Measurements from ENCODE around the gene KLHL24.

DNA sequence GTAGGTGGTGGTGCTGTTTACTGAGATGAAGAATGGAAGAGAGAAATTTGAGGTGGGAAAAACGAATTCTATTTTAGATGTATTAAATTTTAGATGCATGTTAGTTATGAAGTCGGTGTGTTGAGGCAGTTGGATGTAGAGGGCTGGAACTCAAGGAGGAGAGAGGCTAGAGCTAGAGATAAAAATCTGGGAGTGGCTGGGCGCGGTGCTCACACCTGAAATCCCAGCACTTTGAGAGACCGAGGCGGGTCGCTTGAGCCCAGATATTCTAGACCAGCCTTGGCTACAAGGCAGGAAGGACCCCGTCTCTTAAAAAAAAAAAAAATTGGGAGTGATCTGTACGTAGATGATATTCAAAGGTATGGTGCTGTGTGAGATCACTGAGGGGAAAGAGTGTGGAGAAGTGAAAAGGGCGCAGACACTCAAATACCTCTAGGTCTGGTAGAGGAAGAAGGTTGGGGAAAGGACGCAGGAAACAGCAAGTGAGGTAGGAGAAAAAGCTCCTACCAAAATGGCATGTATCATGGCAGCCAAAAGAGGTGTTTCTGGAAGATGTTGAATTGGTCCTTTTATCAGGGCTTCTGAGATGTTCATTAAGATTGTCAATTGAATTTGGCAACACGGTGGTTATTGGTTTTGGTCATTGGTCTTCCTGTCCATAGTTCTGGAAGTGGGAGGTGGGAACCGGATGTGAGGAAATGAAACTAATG lies 64.0 kb downstream of the KLHL24 start:
- TF ChIP-seq, protein P1, sequence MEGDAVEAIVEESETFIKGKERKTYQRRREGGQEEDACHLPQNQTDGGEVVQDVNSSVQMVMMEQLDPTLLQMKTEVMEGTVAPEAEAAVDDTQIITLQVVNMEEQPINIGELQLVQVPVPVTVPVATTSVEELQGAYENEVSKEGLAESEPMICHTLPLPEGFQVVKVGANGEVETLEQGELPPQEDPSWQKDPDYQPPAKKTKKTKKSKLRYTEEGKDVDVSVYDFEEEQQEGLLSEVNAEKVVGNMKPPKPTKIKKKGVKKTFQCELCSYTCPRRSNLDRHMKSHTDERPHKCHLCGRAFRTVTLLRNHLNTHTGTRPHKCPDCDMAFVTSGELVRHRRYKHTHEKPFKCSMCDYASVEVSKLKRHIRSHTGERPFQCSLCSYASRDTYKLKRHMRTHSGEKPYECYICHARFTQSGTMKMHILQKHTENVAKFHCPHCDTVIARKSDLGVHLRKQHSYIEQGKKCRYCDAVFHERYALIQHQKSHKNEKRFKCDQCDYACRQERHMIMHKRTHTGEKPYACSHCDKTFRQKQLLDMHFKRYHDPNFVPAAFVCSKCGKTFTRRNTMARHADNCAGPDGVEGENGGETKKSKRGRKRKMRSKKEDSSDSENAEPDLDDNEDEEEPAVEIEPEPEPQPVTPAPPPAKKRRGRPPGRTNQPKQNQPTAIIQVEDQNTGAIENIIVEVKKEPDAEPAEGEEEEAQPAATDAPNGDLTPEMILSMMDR (IDR thresholded peaks at IDR 0.05), result no peak
- TF ChIP-seq POLR2A (IDR thresholded peaks at IDR 0.05), result no peak

All from esophagus squamous epithelium (tissue), 4 donors.